CD4-positive, alpha-beta memory T cell (primary cell): ENCODE results near the gene PUS1. TPM values are rescaled to one million over a fixed set of nuclear protein-coding genes. Genes with fewer than 3 reads are reported as not detected.
A peak's percentile ranks its signal among the peaks of the same experiment; 100 is the strongest.

Experiments
- CTCF ChIA-PET: fragments of 350-600 bp; sonication (Branson Sonifier 250); formaldehyde crosslinking; loops from one replicate; lab custom pipeline; 2021; ENCODE audit warnings: inconsistent platforms; ENCODE audit not compliant: partially characterized antibody; lab: Charles Lee
- POLR2A ChIA-PET: fragments of 350-600 bp; sonication (Branson Sonifier 250); formaldehyde crosslinking; loops from one replicate; lab custom pipeline; 2021; ENCODE audit not compliant: partially characterized antibody; lab: Charles Lee
- DNase-seq, 5 donors: peaks; one replicate each; pipeline versions ENCODE4 v3.0.0 to v3.0.0-alpha.2; 2020 to 2022; ENCODE audit warnings: mixed read lengths in 1 of 5
- H3K27ac ChIP-seq: one replicate; pipeline ENCODE4 v1.7.0; 2013; ENCODE audit warnings: low read depth, low read length
- H3K27me3 ChIP-seq: 2 replicates; pipeline ENCODE4 v1.7.0; 2013; ENCODE audit warnings: mild to moderate bottlenecking, low read length, moderate library complexity; ENCODE audit not compliant: insufficient read depth
- H3K36me3 ChIP-seq: 2 replicates; pipeline ENCODE4 v1.7.0; 2013; ENCODE audit warnings: mild to moderate bottlenecking, low read length, moderate library complexity; ENCODE audit not compliant: insufficient read depth
- H3K4me1 ChIP-seq: 2 replicates; pipeline ENCODE4 v1.7.0; 2013; ENCODE audit warnings: mild to moderate bottlenecking, low read length, moderate library complexity; ENCODE audit not compliant: insufficient read depth
- H3K4me3 ChIP-seq, 2 donors: one replicate each; pipeline ENCODE4 v1.7.0; 2013; ENCODE audit warnings: low read length in 2 of 2, mild to moderate bottlenecking in 1 of 2
- H3K9me3 ChIP-seq, 2 donors: one replicate each; pipeline ENCODE4 v1.7.0; 2013; ENCODE audit warnings: low read length in 2 of 2, control low read depth in 1 of 2; ENCODE audit not compliant: control insufficient read depth in 1 of 2
- H3K27ac Mint-ChIP-seq, 7 donors: one replicate each; pipeline ENCODE4 v1.8.0; 2020 to 2021; ENCODE audit warnings: mixed read lengths in 7 of 7, mild to moderate bottlenecking in 6 of 7, inconsistent platforms in 3 of 7, moderate library complexity in 3 of 7
- H3K27me3 Mint-ChIP-seq, 2 donors: one replicate each; pipeline ENCODE4 v1.8.0; 2020 to 2021; ENCODE audit warnings: mixed read lengths in 2 of 2
- H3K36me3 Mint-ChIP-seq, 2 donors: one replicate each; pipeline ENCODE4 v1.8.0; 2020 to 2021; ENCODE audit warnings: mixed read lengths in 2 of 2, inconsistent platforms in 1 of 2, mild to moderate bottlenecking in 1 of 2
- H3K4me1 Mint-ChIP-seq, 4 donors: one replicate each; pipeline ENCODE4 v1.8.0; 2020 to 2021; ENCODE audit warnings: mixed read lengths in 4 of 4, mild to moderate bottlenecking in 1 of 4
- H3K4me3 Mint-ChIP-seq, 8 donors: one replicate each; pipeline ENCODE4 v1.8.0; 2020 to 2021; ENCODE audit warnings: mixed read lengths in 8 of 8, mild to moderate bottlenecking in 7 of 8, moderate library complexity in 6 of 8, inconsistent platforms in 3 of 8
- H3K9me3 Mint-ChIP-seq, 8 donors: one replicate each; pipeline ENCODE4 v1.8.0; 2020 to 2021; ENCODE audit warnings: mixed read lengths in 8 of 8, mild to moderate bottlenecking in 5 of 8, inconsistent platforms in 3 of 8, moderate library complexity in 1 of 8
- intact Hi-C: fragments of 100-400 bp; cut with micrococcal nuclease; formaldehyde crosslinking; loops from one replicate; pipeline ENCODE4 v1.15.1; 2023
- polyA plus RNA-seq, 2 donors: library from polyadenylated mRNA; unstranded; fragments of 300-500 nt; fragmentation: Illumina TruSeq; gene quantifications; one replicate each; pipeline ENCODE4 v1.2.3, GENCODE V29; 2021
- total RNA-seq, 2 experiments: library from RNA; stranded (reverse); gene quantifications; one replicate each; pipeline ENCODE4 v1.2.3, GENCODE V29; 2021

PUS1 gene
- total and polyA plus RNA-seq, 4 experiments from 2014 or later: 12.0 to 48.1 (median 34.9) TPM

DNA sequence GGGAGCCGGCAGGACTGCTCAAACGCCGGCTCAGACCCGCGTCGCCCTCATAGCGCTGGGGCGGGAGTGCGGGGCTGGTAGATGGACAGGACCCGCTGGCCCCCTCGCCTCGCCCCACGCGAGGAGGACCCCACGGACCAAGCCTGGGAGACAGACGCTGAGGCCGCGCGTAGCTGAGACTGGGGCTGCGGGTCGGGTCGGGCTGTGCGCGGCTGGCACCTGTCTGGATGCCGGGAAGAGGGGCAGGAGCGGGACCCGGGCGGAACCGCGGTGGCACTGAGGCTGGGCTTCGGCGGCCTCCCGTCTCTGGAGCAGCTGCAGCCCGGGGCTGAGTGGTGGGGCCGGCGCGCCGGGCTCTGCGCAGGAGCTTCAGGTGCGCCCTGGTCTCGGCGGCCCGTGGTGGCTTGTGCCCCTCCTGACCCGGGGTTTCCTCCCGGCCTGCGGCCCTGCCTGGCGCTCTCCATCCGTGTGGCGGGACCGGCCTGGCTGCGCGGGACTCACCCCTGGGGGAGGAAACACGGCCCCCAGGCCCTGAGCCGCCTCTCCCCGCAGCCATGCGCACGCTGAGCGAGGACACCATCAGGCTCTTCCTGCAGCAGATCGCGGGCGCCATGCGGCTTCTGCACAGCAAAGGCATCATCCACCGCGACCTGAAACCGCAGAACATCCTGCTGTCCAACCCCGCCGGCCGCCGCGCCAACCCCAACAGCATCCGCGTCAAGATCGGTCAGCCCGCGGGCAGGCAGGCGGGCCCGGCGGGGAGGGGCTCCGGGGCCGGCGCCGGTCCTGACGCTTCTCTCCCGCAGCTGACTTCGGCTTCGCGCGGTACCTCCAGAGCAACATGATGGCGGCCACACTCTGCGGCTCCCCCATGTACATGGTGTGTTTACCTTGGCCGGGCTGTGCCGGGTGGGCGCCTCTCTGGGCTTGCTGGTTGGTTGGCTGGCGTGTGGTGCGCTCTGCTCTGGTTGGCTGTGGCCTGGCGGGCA, 20.7 kb upstream of the PUS1 start:
- Mint-ChIP-seq H3K4me1 (peaks cover 0 to 21% (median 7%) of the 10 kb centered on the region in 4 donors), H3K4me3 (no peak overlapping the region), H3K36me3 (peaks cover 0 to 10% of the 10 kb centered on the region in 2 donors), H3K27ac (no peak overlapping the region), H3K27me3 (no peaks in the 10 kb centered on the region), H3K9me3 (no peaks in the 10 kb centered on the region)
- no peak overlapping the region for H3K4me3 ChIP-seq
- no peaks in the 10 kb centered on the region for H3K27me3 ChIP-seq
- peaks cover 25% of the 10 kb centered on the region for H3K36me3 ChIP-seq
- H3K4me1 ChIP-seq: peaks cover 14% of the 10 kb centered on the region
- intact Hi-C loops: no loop called here
- DNase-seq: no peak
- ChIA-PET CTCF (no interaction called here), POLR2A (no interaction called here)
- no peaks in the 10 kb centered on the region for H3K9me3 ChIP-seq
- no peak overlapping the region for H3K27ac ChIP-seq

DNA sequence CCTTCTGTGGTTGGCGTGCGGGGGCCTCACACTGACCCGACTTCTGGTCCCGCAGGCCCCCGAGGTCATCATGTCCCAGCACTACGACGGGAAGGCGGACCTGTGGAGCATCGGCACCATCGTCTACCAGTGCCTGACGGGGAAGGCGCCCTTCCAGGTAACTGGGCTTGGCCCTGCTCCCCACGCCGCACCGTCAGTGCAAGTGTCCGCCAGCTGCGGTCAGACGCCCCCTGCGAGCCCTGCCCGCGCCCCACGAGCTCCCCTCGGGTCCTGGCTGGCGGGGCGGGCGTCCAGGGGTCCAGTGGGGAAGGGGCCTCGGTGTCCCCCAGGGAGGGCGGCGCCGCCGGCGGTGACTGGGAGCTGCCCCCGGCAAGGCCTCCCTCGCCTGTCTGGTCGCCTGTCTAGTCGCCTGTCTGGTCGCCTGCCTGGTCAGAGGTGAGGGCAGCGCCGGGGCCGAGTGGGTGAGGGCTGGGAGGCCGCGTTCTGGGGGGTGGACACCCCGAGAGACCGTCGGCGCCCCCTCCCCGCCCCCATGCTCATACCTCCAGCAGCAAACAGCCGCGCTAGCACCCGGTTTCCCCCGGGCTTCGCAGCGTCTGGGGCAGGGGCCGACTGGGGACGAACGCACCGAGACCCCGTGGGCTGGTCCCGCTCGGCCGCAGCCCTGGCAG, 19.9 kb upstream of the PUS1 start:
- Mint-ChIP-seq H3K4me1 (peaks cover 0 to 14% (median 4%) of the 10 kb centered on the region in 4 donors), H3K27me3 (no peaks in the 10 kb centered on the region), H3K9me3 (no peaks in the 10 kb centered on the region), H3K36me3 (peaks cover 0 to 11% of the 10 kb centered on the region in 2 donors), H3K27ac (no peak overlapping the region), H3K4me3 (no peak overlapping the region)
- H3K36me3 ChIP-seq: peaks cover 26% of the 10 kb centered on the region
- no peaks in the 10 kb centered on the region for H3K9me3 ChIP-seq
- peaks cover 14% of the 10 kb centered on the region for H3K4me1 ChIP-seq
- no peak overlapping the region for H3K4me3 ChIP-seq
- H3K27me3 ChIP-seq: no peaks in the 10 kb centered on the region
- no peak for DNase-seq
- ChIA-PET CTCF (interaction anchor here (1.0 kb wide), 1 partner anchor 21 kb away, joined by 3 read pairs; no protein-coding TSS in a partner anchor), POLR2A (no interaction called here)
- H3K27ac ChIP-seq: no peak overlapping the region
- intact Hi-C loops: no loop called here

DNA sequence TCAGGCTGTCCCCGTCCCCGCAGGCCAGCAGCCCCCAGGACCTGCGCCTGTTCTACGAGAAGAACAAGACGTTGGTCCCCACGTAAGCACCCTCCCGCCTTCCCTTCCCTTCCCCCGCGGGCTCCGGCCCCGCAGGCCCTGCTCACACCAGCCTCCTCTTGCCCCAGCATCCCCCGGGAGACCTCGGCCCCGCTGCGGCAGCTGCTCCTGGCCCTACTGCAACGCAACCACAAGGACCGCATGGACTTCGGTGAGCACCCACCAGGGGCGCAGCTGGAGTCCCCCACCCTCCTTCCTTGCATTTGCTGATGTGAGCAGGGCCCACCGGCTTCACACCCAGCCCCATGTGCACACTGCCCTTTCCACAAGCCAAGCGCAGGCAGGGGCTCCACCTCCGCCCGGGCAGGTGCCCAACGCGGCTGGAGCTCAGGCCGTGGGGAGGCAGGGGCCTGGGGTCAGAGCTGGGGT, 19.3 kb upstream of the PUS1 start:
- Histone ChIP-seq H3K4me3 (no peak overlapping the region), H3K4me1 (peaks cover 9% of the 10 kb centered on the region), H3K27ac (no peak overlapping the region), H3K27me3 (no peaks in the 10 kb centered on the region), H3K36me3 (peaks cover 31% of the 10 kb centered on the region), H3K9me3 (no peaks in the 10 kb centered on the region)
- no peaks in the 10 kb centered on the region for H3K9me3 Mint-ChIP-seq
- H3K36me3 Mint-ChIP-seq: peaks cover 0 to 14% of the 10 kb centered on the region in 2 donors
- ChIA-PET CTCF (interaction anchor here (1.0 kb wide), 1 partner anchor 21 kb away, joined by 3 read pairs; no protein-coding TSS in a partner anchor), POLR2A (no interaction called here)
- intact Hi-C loops: no loop called here
- peaks cover 0 to 10% (median 4%) of the 10 kb centered on the region in 4 donors for H3K4me1 Mint-ChIP-seq
- H3K27ac Mint-ChIP-seq: no peak overlapping the region
- H3K4me3 Mint-ChIP-seq: no peak overlapping the region
- no peaks in the 10 kb centered on the region for H3K27me3 Mint-ChIP-seq
- no peak for DNase-seq

DNA sequence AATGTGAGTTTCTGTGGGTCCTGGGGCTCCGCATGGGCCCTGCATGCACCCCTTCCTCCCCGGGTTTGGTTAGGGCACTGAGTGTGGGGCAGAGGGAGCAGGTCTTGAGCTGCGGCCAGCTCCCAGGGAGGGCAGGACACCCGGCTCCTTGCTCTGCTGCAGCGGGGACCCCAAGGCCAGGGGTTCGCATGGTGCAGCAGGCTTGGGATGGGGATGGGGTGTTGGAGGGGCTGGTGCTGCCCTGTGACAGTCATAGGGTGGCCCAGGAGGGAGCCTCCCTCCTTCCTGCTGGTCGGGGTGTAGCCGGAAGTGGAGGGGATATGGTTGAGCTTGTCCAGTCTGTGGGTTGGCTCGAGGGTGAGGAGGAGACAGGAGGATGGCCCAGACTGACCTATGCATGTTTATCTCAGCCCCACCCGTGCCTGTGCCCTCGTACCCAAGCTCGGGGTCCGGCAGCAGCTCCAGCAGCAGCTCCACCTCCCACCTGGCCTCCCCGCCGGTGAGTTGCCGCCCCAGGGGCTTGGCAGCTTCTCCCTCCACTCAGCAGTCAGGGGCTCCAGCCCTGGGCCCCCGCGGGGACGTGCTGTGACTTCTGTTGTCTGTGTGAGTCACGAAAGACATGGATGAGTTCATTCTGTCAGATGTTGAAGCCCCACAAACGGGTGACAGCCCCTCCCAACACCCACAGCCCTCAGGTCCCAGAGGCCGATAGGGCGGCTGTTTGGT, 18.6 kb upstream of the PUS1 start:
- H3K9me3 ChIP-seq: no peaks in the 10 kb centered on the region
- peaks cover 35% of the 10 kb centered on the region for H3K36me3 ChIP-seq
- CTCF ChIA-PET: interaction anchor here (1.0 kb wide), 1 partner anchor 20 kb away, joined by 3 read pairs; no protein-coding TSS in a partner anchor
- H3K27me3 ChIP-seq: no peaks in the 10 kb centered on the region
- no peak overlapping the region for H3K27ac ChIP-seq
- H3K4me3 Mint-ChIP-seq: no peak overlapping the region
- H3K36me3 Mint-ChIP-seq: peaks cover 0 to 14% of the 10 kb centered on the region in 2 donors
- H3K4me1 ChIP-seq: peaks cover 2% of the 10 kb centered on the region
- POLR2A ChIA-PET: no interaction called here
- peaks cover 0 to 5% (median 3%) of the 10 kb centered on the region in 4 donors for H3K4me1 Mint-ChIP-seq
- DNase-seq: no peak
- H3K9me3 Mint-ChIP-seq: no peaks in the 10 kb centered on the region
- H3K27ac Mint-ChIP-seq: peak overlapping the region in 1 of 7 donors; percentile 29
- intact Hi-C loops: no loop called here
- no peak overlapping the region for H3K4me3 ChIP-seq
- H3K27me3 Mint-ChIP-seq: no peaks in the 10 kb centered on the region

DNA sequence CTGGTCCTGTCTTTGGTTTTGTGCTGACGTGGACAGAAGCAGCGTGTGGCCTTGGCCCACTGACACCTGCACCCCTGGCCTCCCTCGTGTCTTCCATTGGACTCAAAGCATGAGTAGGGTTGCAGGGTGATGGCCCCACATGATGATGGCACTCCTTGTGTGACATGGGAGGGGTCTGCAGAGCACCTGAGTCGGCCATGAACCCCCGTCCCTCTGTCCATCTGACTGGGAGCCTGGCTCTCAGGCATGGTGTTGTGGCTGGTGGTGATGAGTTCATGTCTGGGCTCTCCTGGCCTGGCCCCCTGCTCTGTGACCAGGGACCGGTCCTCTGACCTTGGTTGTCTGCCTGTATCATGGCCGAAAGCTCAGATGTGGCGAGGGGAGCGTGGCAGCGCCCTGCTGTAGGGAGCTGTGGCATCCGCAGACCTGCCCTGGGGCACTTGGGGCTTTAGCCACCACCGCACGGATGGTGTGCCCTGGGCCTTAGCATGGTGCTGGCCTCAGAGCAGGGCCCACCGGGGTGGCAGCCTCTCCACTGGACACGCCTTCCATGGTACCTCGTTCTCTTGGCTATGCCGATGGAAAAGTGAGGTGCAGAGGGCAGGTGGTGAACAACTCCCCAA, 17.9 kb upstream of the PUS1 start:
- no peaks in the 10 kb centered on the region for H3K27me3 Mint-ChIP-seq
- Histone ChIP-seq H3K36me3 (peaks cover 36% of the 10 kb centered on the region), H3K4me3 (no peak overlapping the region), H3K27ac (no peak overlapping the region), H3K9me3 (no peaks in the 10 kb centered on the region), H3K27me3 (no peaks in the 10 kb centered on the region), H3K4me1 (no peaks in the 10 kb centered on the region)
- H3K4me1 Mint-ChIP-seq: peaks cover 0 to 1% (median 0%) of the 10 kb centered on the region in 4 donors
- H3K27ac Mint-ChIP-seq: no peak overlapping the region
- POLR2A ChIA-PET: no interaction called here
- CTCF ChIA-PET: no interaction called here
- no peak overlapping the region for H3K4me3 Mint-ChIP-seq
- peaks cover 0 to 14% of the 10 kb centered on the region in 2 donors for H3K36me3 Mint-ChIP-seq
- intact Hi-C loops: no loop called here
- peak in 1 of 5 donors; percentile 15 for DNase-seq
- no peaks in the 10 kb centered on the region for H3K9me3 Mint-ChIP-seq

DNA sequence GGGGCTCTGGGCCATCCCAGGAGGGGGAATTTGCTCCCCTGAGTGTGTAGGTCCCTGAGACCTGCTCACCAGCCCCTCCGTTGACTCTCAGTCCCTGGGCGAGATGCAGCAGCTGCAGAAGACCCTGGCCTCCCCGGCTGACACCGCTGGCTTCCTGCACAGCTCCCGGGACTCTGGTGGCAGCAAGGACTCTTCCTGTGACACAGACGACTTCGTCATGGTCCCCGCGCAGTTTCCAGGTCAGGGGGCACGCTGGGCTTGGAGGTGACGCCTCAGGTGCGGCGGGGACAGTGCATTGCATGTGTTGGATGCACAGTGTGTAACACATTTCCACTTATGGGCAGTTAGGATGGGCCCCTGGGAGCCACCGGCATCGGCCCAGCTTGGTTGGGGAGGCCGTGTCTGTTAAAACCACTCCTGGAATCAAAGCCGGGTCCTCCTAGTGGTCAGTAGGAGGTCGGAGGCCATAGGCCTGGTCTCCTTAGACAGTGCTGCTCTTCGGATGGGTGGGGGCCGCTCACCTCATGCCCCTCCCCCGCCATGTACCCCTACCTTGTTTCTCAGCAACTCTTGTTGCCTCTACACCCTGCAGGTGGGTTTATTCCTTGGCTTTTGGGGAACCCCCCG, 17.1 kb upstream of the PUS1 start:
- POLR2A ChIA-PET: no interaction called here
- no peak overlapping the region for H3K27ac Mint-ChIP-seq
- H3K4me1 Mint-ChIP-seq: peaks cover 0 to 1% (median 0%) of the 10 kb centered on the region in 4 donors
- CTCF ChIA-PET: no interaction called here
- intact Hi-C loops: no loop called here
- H3K4me3 Mint-ChIP-seq: no peak overlapping the region
- H3K27ac ChIP-seq: no peak overlapping the region
- H3K9me3 ChIP-seq: no peaks in the 10 kb centered on the region
- H3K4me1 ChIP-seq: no peaks in the 10 kb centered on the region
- H3K9me3 Mint-ChIP-seq: no peaks in the 10 kb centered on the region
- H3K36me3 ChIP-seq: peaks cover 36% of the 10 kb centered on the region
- no peaks in the 10 kb centered on the region for H3K27me3 ChIP-seq
- no peaks in the 10 kb centered on the region for H3K27me3 Mint-ChIP-seq
- no peak overlapping the region for H3K4me3 ChIP-seq
- H3K36me3 Mint-ChIP-seq: peaks cover 0 to 14% of the 10 kb centered on the region in 2 donors
- peak in 1 of 5 donors; percentile 21 for DNase-seq
